ENCODE measurements around the gene SPNS3.

DNA sequence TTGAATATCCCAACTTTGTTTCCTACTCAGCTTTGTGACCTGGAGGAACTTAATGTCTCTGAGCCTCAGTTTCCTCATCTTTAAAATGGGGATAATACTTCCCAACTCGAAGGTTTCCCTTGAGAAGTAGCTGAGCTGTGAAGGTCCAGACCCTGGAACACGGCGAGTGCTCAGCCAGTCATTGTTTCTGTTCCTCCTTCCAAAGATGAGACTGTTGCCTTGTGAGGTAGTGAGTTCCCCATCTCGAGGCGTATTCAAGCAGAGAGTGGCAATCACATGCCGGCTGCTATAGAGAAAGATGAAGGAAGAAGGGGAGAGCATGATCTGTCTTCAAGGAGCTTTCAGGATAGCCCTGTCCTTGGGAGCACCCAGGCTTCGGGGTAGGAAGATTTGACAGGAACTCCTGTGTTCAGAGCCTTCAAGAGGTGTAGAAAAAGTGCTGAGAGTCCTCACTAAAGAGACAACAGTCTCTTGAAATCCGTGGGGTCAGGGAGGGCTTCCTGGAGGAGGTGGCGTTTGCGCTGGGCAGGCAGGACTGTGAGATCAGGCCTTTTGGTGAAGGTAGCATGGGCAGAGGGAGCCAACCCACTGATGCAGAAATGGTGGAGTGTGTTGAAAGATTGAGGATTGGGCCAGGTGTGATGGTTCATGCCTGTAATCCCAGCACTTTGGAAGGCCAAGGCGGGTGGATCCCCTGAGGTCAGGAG is 92.1 kb downstream of the SPNS3 start:
- no peak for TF ChIP-seq POLR2A (IDR thresholded peaks at IDR 0.05)
- TF ChIP-seq, protein P1, sequence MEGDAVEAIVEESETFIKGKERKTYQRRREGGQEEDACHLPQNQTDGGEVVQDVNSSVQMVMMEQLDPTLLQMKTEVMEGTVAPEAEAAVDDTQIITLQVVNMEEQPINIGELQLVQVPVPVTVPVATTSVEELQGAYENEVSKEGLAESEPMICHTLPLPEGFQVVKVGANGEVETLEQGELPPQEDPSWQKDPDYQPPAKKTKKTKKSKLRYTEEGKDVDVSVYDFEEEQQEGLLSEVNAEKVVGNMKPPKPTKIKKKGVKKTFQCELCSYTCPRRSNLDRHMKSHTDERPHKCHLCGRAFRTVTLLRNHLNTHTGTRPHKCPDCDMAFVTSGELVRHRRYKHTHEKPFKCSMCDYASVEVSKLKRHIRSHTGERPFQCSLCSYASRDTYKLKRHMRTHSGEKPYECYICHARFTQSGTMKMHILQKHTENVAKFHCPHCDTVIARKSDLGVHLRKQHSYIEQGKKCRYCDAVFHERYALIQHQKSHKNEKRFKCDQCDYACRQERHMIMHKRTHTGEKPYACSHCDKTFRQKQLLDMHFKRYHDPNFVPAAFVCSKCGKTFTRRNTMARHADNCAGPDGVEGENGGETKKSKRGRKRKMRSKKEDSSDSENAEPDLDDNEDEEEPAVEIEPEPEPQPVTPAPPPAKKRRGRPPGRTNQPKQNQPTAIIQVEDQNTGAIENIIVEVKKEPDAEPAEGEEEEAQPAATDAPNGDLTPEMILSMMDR (IDR thresholded peaks at IDR 0.05) = no peak
- TF ChIP-seq POLR2AphosphoS5 (IDR thresholded peaks at IDR 0.05) = no peak

All from gastroesophageal sphincter (tissue), 3 donors.